H9 (cell line): ENCODE results near the gene PLA2G5. TPM values are rescaled to one million over a fixed set of nuclear protein-coding genes. Genes with fewer than 3 reads are reported as not detected.

Source experiments
- DNase-seq: peaks from one replicate; pipeline ENCODE4 v3.0.0-alpha.2; 2017
- H2AFZ ChIP-seq: one replicate; pipeline ENCODE4 v1.6.1; 2013; ENCODE audit warnings: mild to moderate bottlenecking, low read length, control low read depth, moderate library complexity
- H2AK5ac ChIP-seq: 2 replicates; pipeline ENCODE4 v1.6.1; 2013; ENCODE audit warnings: low read length, control low read depth, mixed read lengths; ENCODE audit not compliant: insufficient read length
- H2BK120ac ChIP-seq: one replicate; pipeline ENCODE4 v1.6.1; 2013; ENCODE audit warnings: low read depth, mild to moderate bottlenecking, low read length, control low read depth, inconsistent platforms; ENCODE audit not compliant: poor library complexity, severe bottlenecking
- H2BK12ac ChIP-seq: 2 replicates; pipeline ENCODE4 v1.6.1; 2013; ENCODE audit warnings: low read length, control low read depth, mixed read lengths, low read depth; ENCODE audit not compliant: insufficient read length
- H2BK15ac ChIP-seq: 2 replicates; pipeline ENCODE4 v1.6.1; 2013; ENCODE audit warnings: low read depth, low read length, control low read depth
- H2BK20ac ChIP-seq: one replicate; pipeline ENCODE4 v1.6.1; 2013; ENCODE audit warnings: low read depth, mild to moderate bottlenecking, low read length, control low read depth, inconsistent platforms; ENCODE audit not compliant: poor library complexity, severe bottlenecking
- H2BK5ac ChIP-seq: 2 replicates; pipeline ENCODE4 v1.6.1; 2013; ENCODE audit warnings: low read length, control low read depth, mixed read lengths; ENCODE audit not compliant: insufficient read length
- H3K14ac ChIP-seq: 2 replicates; pipeline ENCODE4 v1.6.1; 2013; ENCODE audit warnings: low read length, control low read depth; ENCODE audit not compliant: insufficient read depth
- H3K18ac ChIP-seq: 2 replicates; pipeline ENCODE4 v1.6.1; 2013; ENCODE audit warnings: low read depth, mild to moderate bottlenecking, mixed read lengths, low read length, control low read depth; ENCODE audit not compliant: insufficient read length
- H3K23ac ChIP-seq: 2 replicates; pipeline ENCODE4 v1.6.1; 2013; ENCODE audit warnings: low read length, control low read depth, mixed read lengths, low read depth; ENCODE audit not compliant: insufficient read length
- H3K23me2 ChIP-seq: 2 replicates; pipeline ENCODE4 v1.6.1; 2013; ENCODE audit warnings: low read depth, mild to moderate bottlenecking, mixed read lengths, low read length, control low read depth; ENCODE audit not compliant: insufficient read length, poor library complexity, severe bottlenecking
- H3K27ac ChIP-seq: 2 replicates; pipeline ENCODE4 v1.5.1; 2013; ENCODE audit warnings: low read length, control low read depth, mixed read lengths, low read depth; ENCODE audit not compliant: insufficient read length
- H3K27me3 ChIP-seq: 2 replicates; pipeline ENCODE4 v1.6.1; 2013; ENCODE audit warnings: low read length, control low read depth, inconsistent platforms; ENCODE audit not compliant: insufficient read depth
- H3K4ac ChIP-seq: 2 replicates; pipeline ENCODE4 v1.6.1; 2013; ENCODE audit warnings: low read depth, mild to moderate bottlenecking, control low read depth, inconsistent platforms, low read length, moderate library complexity
- H3K4me1 ChIP-seq: 2 replicates; pipeline ENCODE4 v1.6.1; 2013; ENCODE audit warnings: low read length, control low read depth, inconsistent platforms; ENCODE audit not compliant: insufficient read depth
- H3K4me2 ChIP-seq: 2 replicates; pipeline ENCODE4 v1.6.1; 2013; ENCODE audit warnings: low read length, control low read depth, mixed read lengths; ENCODE audit not compliant: insufficient read length, insufficient read depth
- H3K56ac ChIP-seq: 2 replicates; pipeline ENCODE4 v1.6.1; 2013; ENCODE audit warnings: low read depth, mild to moderate bottlenecking, mixed read lengths, low read length, control low read depth; ENCODE audit not compliant: insufficient read length
- H3K79me1 ChIP-seq: 2 replicates; pipeline ENCODE4 v1.6.1; 2013; ENCODE audit warnings: low read depth, mild to moderate bottlenecking, moderate library complexity, low read length, control low read depth, inconsistent platforms; ENCODE audit not compliant: insufficient read depth, poor library complexity, severe bottlenecking
- H3K79me2 ChIP-seq: 2 replicates; pipeline ENCODE4 v1.6.1; 2013; ENCODE audit warnings: low read length, control low read depth, inconsistent platforms; ENCODE audit not compliant: insufficient read depth
- H3K9ac ChIP-seq: 2 replicates; pipeline ENCODE4 v1.6.1; 2013; ENCODE audit warnings: low read length, control low read depth, mixed read lengths; ENCODE audit not compliant: insufficient read length; ENCODE audit errors: extremely low read depth
- H3K9me3 ChIP-seq: one replicate; pipeline ENCODE4 v1.6.1; 2013; ENCODE audit warnings: low read depth, low read length, inconsistent platforms; ENCODE audit not compliant: control insufficient read depth
- H3T11ph ChIP-seq: one replicate; pipeline ENCODE4 v1.6.1; 2013; ENCODE audit warnings: mild to moderate bottlenecking, low read length, control low read depth, inconsistent platforms
- H4K20me1 ChIP-seq: one replicate; pipeline ENCODE4 v1.6.1; 2013; ENCODE audit not compliant: control insufficient read depth, insufficient read length, insufficient read depth
- H4K5ac ChIP-seq: 2 replicates; pipeline ENCODE4 v1.6.1; 2013; ENCODE audit warnings: low read depth, mild to moderate bottlenecking, mixed read lengths, low read length, control low read depth; ENCODE audit not compliant: insufficient read length
- H4K8ac ChIP-seq: replicated peaks from 2 replicates; pipeline ENCODE4 v1.6.1; 2013; ENCODE audit warnings: low read length, control low read depth, mixed read lengths, low read depth; ENCODE audit not compliant: insufficient read length
- H4K91ac ChIP-seq: 2 replicates; pipeline ENCODE4 v1.6.1; 2013; ENCODE audit warnings: low read depth, mild to moderate bottlenecking, moderate library complexity, mixed read lengths, low read length, control low read depth; ENCODE audit not compliant: insufficient read length
- H3K27ac Mint-ChIP-seq, 3 experiments: 2 replicates in 2 of 3; 3 replicates in 1 of 3; pipeline ENCODE4 v1.8.0; 2020 to 2021; ENCODE audit warnings: mixed read lengths in 3 of 3, mild to moderate bottlenecking in 1 of 3, moderate library complexity in 1 of 3
- H3K27me3 Mint-ChIP-seq: 2 replicates; pipeline ENCODE4 v1.8.0; 2021; ENCODE audit warnings: low read depth, mild to moderate bottlenecking, moderate library complexity, mixed read lengths
- H3K36me3 Mint-ChIP-seq, 3 experiments: 2 replicates in 2 of 3; 3 replicates in 1 of 3; pipeline ENCODE4 v1.8.0; 2020 to 2021; ENCODE audit warnings: low read depth in 3 of 3, mixed read lengths in 3 of 3; ENCODE audit not compliant: insufficient read depth in 1 of 3
- H3K4me1 Mint-ChIP-seq, 2 experiments: 2 replicates each; pipeline ENCODE4 v1.8.0; 2020; ENCODE audit warnings: mixed read lengths in 2 of 2
- H3K4me3 Mint-ChIP-seq, 2 experiments: 2 replicates in 1 of 2; 3 replicates in 1 of 2; pipeline ENCODE4 v1.8.0; 2020 to 2021; ENCODE audit warnings: mild to moderate bottlenecking in 2 of 2, mixed read lengths in 2 of 2, moderate library complexity in 1 of 2
- H3K9me3 Mint-ChIP-seq, 2 experiments: 2 replicates in 1 of 2; 3 replicates in 1 of 2; pipeline ENCODE4 v1.8.0; 2020; ENCODE audit warnings: mild to moderate bottlenecking in 2 of 2, mixed read lengths in 2 of 2, moderate library complexity in 1 of 2
- CTCF ChIP-seq: fragments of 200-600 bp; sonication (generic); conservative IDR thresholded peaks from 3 replicates; pipeline ENCODE4 v1.8.0; 2021; ENCODE audit warnings: antibody characterized with exemption, mild to moderate bottlenecking
- WGBS: extraction: QIAGEN DNeasy Blood & Tissue Kit; methylation state at CpG from one replicate; pipeline ENCODE4 v1.1.7; 2013; ENCODE audit warnings: missing lambda C conversion rate, low lambda C conversion rate, mixed read lengths; ENCODE audit not compliant: insufficient read length; ENCODE audit errors: extremely low coverage; 5-methylcytosine and 5-hydroxymethylcytosine counted together
- total RNA-seq: library from RNA; stranded (reverse); gene quantifications from 2 replicates; pipeline ENCODE4 v1.2.1, GENCODE V29; 2021

The PLA2G5 gene
- total RNA-seq, 1 experiment from 2014 or later: not detected

GRCh38 chr1:20058531-20058930, 11.5 kb upstream of the PLA2G5 start:
- Mint-ChIP-seq H3K27ac (no peak overlapping the region), H3K9me3 (peaks cover 10 to 28% of the 10 kb centered on the region in 2 experiments; a peak in 4 of 5 replicates), H3K36me3 (no peaks in the 10 kb centered on the region; a peak in 1 of 7 replicates), H3K27me3 (peaks cover 2% of the 10 kb centered on the region), H3K4me1 (no peaks in the 10 kb centered on the region), H3K4me3 (no peak overlapping the region)
- no peak for DNase-seq
- H3K14ac ChIP-seq: no peak overlapping the region
- no peaks in the 10 kb centered on the region for H4K20me1 ChIP-seq
- no peak for TF ChIP-seq CTCF
- no peaks in the 10 kb centered on the region for H3K79me1 ChIP-seq
- no peak overlapping the region for H3K27ac ChIP-seq
- no peak overlapping the region for H3K56ac ChIP-seq
- H2BK15ac ChIP-seq: no peak overlapping the region
- H2BK120ac ChIP-seq: no peak overlapping the region
- H2BK5ac ChIP-seq: no peak overlapping the region
- no peak overlapping the region for H3K4me2 ChIP-seq
- no peaks in the 10 kb centered on the region for H3K27me3 ChIP-seq
- H3K9me3 ChIP-seq: no peaks in the 10 kb centered on the region
- H4K5ac ChIP-seq: no peak overlapping the region
- H2BK20ac ChIP-seq: no peak overlapping the region
- H4K8ac ChIP-seq: no peak overlapping the region
- H3K4ac ChIP-seq: no peak overlapping the region
- H3K18ac ChIP-seq: no peak overlapping the region
- no peaks in the 10 kb centered on the region for H3K4me1 ChIP-seq
- H2BK12ac ChIP-seq: no peak overlapping the region
- H2AK5ac ChIP-seq: no peak overlapping the region
- H3K79me2 ChIP-seq: no peaks in the 10 kb centered on the region
- no peak overlapping the region for H3T11ph ChIP-seq
- no CpG with 5 or more reads among the region's 1 CpG for WGBS
- no peak overlapping the region for H2AFZ ChIP-seq
- no peaks in the 10 kb centered on the region for H3K23me2 ChIP-seq
- no peak overlapping the region for H3K9ac ChIP-seq
- H3K23ac ChIP-seq: no peak overlapping the region
- no peak overlapping the region for H4K91ac ChIP-seq
